ENCODE results near the gene ANKRD18B. TPM values are rescaled to one million over a fixed set of nuclear protein-coding genes. Genes with fewer than 3 reads are reported as not detected.

ANKRD18B gene
- total RNA-seq, 1 donor from 2014 or later = 1.4 TPM

DNA sequence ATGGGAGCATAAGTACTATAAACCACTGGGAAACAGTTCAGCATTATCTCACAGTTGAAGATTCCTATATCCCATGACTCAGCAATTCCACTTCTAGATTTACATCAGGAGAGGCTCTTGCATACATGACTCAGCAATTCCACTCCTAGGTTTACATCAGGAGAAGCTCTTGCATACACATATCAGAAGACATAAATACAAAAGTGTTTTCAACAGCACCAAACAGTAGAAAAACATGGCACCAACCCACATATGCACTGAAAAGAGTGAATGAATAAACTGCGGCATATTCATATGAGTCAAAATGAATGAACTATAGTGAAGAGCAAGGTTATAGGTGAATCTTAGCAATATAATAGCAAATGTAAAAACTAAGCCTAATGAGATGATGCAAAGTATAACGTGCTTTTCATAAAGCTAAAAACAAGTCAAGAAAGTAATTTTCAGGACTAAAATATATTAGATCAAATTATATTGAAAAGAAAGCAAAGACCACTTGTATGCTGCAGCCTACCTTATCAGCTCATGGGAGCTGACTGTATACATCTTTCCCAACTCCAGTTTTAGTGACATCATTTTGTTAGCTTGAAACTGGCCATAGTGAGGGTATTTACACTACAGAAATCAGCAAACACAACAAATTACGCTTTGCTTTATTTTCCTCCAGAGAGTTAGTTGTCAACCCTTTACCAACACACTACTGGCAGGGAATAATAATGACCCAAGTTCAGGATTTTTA is 95.8 kb downstream of the ANKRD18B start:
- no peaks in the 10 kb centered on the region for H3K9me3 Mint-ChIP-seq (ENCODE audit: low read depth)
- TF ChIP-seq, protein P1, sequence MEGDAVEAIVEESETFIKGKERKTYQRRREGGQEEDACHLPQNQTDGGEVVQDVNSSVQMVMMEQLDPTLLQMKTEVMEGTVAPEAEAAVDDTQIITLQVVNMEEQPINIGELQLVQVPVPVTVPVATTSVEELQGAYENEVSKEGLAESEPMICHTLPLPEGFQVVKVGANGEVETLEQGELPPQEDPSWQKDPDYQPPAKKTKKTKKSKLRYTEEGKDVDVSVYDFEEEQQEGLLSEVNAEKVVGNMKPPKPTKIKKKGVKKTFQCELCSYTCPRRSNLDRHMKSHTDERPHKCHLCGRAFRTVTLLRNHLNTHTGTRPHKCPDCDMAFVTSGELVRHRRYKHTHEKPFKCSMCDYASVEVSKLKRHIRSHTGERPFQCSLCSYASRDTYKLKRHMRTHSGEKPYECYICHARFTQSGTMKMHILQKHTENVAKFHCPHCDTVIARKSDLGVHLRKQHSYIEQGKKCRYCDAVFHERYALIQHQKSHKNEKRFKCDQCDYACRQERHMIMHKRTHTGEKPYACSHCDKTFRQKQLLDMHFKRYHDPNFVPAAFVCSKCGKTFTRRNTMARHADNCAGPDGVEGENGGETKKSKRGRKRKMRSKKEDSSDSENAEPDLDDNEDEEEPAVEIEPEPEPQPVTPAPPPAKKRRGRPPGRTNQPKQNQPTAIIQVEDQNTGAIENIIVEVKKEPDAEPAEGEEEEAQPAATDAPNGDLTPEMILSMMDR (IDR thresholded peaks at IDR 0.05) = no peak
- no peaks in the 10 kb centered on the region for H3K36me3 Mint-ChIP-seq (ENCODE audit: low read depth)
- H3K27ac Mint-ChIP-seq (ENCODE audit: unreplicated experiment) = peak overlapping the region; percentile 91
- no peak for DNase-seq (ENCODE audit: low spot score)
- H3K27me3 Mint-ChIP-seq (ENCODE audit: low read depth) = peaks cover 5% of the 10 kb centered on the region
- H3K4me1 Mint-ChIP-seq (ENCODE audit: low read depth) = peaks cover 40% of the 10 kb centered on the region
- no peak overlapping the region for H3K4me3 Mint-ChIP-seq (ENCODE audit: unreplicated experiment)

DNA sequence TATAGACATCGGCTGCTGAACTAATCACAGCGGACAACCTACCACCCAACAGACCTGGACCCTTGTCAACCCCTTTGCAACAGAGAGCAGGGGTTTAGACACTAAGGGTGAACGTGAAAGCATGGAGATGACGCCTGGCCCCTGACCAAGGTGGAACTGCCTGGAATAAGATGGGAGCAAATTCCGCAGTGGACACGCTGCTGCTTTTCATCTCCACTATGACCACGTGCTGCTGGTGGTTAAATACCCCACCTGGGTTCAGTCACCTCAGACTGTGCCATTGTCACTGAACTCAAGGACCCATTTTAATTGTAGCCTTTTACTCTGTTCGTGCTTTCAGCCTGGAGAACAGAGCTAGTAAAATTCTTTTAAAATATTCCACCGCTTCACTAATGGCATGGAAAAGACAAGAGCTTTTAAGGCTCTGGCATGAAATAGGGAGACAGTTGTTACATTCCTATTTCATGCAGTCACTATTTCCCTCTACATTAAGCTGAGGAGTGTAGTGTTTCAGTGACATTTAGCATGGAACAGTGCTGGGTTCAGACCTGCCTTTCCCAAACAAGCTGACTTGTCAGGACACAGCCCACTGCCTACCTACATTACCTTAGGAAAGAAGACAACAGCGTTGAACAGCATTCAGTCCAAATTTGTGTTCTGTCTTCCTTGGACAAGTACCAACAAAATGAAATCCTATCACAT is 96.8 kb downstream of the ANKRD18B start:
- no peak overlapping the region for H3K4me3 Mint-ChIP-seq (ENCODE audit: unreplicated experiment)
- peaks cover 5% of the 10 kb centered on the region for H3K27me3 Mint-ChIP-seq (ENCODE audit: low read depth)
- no peak for DNase-seq (ENCODE audit: low spot score)
- peak overlapping the region; percentile 91 for H3K27ac Mint-ChIP-seq (ENCODE audit: unreplicated experiment)
- peaks cover 40% of the 10 kb centered on the region for H3K4me1 Mint-ChIP-seq (ENCODE audit: low read depth)
- H3K36me3 Mint-ChIP-seq (ENCODE audit: low read depth) = no peaks in the 10 kb centered on the region
- H3K9me3 Mint-ChIP-seq (ENCODE audit: low read depth) = no peaks in the 10 kb centered on the region
- TF ChIP-seq, protein P1 (IDR thresholded peaks at IDR 0.05) = no peak

Other genes with a start within 250 kb of the ANKRD18B start
- gene NFX1, start 233.7 kb upstream of the ANKRD18B start, total RNA-seq = 26.8 to 36.6 TPM (median 28.4 TPM) in 3 replicates
- gene AQP7, start 121.7 kb upstream of the ANKRD18B start, total RNA-seq = 0.30 to 0.80 TPM (median 0.33 TPM) in 3 replicates
- 3.6 to 4.0 TPM (median 3.6 TPM) in 3 replicates for gene AQP3, start 76.7 kb upstream of the ANKRD18B start, total RNA-seq
- 30.4 to 48.1 TPM (median 31.1 TPM) in 3 replicates for gene NOL6, start 50.3 kb upstream of the ANKRD18B start, total RNA-seq

Data from chondrocyte (in vitro differentiated cells).